SIG-M5 (cell line): ENCODE data around the gene ACBD6.
"Not testable (repeated sequence)": the region's sequence is repeated elsewhere in the genome, so short reads cannot be mapped to it uniquely, and the experiment has no call there.

Source experiments
- DNase-seq: peaks from one replicate; lab custom pipeline; 2025; lab: John Stamatoyannopoulos, UW

The ACBD6 gene

DNA sequence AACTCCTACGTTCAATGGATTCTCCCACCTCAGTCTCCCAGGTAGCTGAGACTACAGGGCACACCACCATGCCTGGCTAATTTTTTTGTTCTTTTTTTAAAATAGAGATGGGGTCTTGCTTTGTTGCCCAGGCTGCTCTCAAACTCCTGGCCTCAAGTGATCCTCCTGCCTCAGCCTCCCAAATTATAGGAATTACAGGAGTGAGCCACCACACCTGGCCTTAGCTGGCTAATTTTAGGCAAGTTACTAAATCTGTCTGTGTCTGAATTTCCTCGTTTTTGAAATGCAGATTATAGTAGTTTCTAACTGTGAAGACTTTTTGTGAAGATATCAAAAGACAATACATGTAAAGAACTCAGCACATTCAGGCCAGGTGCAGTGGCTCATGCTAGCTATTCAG lies 13.7 kb downstream of the ACBD6 start:
- no peak for DNase-seq

DNA sequence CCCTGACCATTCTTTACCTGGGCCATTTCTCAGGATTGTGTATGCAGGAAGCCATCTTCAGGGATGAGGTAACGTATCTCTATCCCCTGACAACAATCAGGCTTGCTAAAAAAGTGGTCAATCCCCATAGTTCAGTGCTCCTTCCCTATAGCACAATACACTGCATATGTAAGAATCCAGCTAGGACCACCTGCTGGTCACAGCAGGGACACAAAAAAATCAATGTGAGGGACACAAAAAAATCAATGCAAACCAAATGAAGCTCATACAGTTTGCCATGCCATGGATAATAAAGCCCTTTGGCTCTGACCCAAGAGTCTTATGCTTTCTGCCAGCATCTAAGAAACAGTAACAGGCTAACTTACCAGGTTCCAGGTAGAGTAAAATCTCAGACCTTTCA lies 16.3 kb downstream of the ACBD6 start:
- DNase-seq, result no peak

DNA sequence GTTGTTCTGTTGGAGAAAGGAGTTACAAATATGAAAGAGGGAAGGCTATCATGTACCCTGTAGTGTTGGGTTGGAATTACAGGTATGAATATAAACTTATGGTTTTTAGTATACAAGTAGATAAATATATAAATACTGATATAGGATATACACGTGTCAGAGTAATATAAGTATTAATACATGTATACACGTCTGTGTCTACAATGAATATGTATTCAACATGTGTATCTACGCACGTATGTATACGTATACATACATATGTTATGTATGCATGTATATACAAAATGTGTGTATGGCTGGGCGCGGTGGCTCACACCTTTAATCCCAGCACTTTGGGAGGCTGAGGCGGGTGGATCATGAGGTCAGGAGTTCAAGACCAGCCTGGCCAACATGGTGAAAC lies 17.9 kb downstream of the ACBD6 start:
- DNase-seq, result no peak

DNA sequence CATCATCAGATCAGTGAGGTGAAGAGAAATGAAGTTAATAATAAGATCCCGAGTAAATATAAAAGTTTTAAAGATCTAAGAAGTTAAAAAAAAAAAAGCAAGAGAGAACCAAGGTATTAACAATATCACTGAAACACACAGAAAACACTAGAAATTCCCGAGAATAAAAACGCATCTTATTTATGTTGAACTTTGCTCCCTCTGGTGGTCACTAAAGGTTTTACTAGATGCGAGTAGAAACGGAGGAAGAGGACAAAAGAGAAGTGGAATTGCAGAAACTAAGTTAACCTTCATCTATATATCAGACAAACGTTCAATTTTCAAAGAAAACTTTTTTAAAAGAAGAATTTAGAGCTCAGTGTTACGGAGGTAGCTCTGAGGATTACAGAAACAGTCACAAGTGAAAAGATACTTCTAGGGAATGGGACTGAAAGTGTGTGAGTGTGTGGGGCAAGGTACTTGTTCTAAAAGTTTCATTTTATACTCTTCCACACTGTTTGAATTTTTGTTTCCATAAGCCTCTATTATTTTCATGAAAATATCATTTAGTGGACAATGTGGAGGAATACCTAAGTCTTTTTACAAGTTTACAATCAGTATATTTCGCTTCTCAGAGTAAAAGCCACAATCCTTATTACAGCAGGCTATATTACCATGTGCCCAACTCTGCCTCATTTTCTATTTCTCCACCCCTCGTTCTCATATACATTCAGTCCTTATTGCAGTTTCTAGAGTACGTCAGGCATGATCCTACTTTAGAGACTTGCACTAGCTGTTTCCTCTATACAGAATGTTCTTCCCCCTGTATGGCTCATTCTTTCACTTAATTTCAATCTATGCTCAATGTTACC lies 19.7 kb downstream of the ACBD6 start:
- no peak for DNase-seq

DNA sequence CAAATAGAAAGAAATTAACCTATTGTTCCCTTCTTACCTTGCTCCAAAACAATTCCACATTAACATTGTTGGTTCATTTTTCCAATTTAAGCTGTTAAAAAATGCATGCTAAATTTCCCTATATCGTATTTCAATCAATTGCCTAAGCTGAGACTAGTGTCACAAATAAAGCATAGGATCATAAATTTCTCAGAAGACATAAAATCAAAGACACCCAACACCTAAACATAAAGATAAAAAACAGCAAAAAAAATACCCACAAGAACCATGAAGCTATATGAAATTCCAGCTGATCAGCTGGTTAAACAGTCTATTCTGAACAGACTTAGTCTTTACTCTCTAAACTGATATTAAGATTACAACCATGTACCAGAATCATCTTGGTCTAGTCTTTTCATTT lies 32.3 kb downstream of the ACBD6 start:
- DNase-seq, result no peak

DNA sequence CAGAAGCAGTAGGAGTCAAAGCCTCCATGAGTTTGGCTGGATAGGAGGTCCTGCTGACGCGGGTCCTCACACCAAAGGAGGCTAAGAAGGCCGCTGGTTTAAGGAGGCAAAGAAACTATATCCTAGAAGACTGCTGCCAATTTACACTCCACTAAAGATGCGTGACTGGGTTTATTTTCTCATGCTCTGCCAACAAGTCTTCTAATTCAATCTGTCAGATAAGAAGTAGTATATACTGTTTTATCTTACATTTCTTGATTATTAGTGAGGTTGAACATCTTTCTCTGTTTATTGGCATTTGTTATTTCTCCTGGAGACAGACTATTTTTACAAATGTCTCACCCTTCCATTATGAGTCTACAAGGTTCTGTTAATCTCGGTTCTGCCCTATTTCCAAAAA lies 34.1 kb downstream of the ACBD6 start:
- no peak for DNase-seq

DNA sequence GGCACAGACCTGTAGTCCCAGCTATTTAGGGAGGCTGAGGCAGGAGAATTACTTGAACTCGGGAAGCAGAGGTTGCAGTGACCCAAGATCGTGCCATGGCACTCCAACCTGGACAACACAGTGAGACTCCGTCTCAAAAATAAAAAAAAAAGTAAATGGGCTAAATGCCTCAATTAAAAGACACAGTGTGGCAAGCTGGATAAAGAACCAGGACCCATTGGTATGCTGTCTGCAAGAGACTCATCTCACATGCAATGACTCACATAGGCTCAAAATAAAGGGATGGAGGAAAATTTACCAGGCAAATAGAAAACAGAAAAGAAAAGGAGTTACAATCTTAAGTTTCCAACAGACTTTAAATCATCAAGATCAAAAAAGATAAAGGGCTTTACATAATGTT lies 40.3 kb downstream of the ACBD6 start:
- no peak for DNase-seq

DNA sequence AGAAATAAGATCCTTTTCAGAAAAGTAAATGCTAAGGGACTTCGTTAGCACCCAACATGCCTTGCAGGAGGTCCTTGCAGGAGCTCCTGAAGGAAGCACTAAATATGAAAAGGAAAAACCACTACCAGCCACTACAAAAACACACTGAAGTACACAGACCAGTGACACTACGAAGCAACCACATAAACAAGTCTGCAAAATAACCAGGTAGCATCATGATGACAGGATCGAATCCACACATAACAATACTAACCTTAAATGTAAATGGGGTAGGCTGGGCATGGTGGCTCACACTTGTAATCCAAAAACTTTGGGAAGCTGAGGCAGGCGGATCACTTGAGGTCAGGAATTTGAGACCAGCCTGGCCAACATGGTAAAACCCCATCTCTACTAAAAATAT lies 40.7 kb downstream of the ACBD6 start:
- DNase-seq, result not testable (repeated sequence)

DNA sequence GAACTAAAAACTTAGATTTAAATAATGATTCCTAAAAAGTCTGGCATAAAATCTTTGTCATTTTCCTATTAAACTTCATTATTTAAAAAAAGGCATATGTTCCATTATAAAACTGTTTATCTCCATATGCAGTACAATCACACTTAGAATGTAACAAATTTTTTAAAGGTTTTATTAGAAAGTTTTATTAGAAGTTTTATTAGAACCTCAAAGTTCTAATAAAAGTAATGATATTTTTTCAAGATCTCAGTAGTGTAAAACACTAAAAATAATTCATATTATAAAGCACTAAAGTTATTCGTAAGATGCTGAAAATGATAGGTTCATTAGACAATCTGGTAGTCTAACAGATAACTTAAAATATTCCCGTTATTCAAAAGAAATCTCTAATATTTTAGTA lies 43.6 kb downstream of the ACBD6 start:
- no peak for DNase-seq

DNA sequence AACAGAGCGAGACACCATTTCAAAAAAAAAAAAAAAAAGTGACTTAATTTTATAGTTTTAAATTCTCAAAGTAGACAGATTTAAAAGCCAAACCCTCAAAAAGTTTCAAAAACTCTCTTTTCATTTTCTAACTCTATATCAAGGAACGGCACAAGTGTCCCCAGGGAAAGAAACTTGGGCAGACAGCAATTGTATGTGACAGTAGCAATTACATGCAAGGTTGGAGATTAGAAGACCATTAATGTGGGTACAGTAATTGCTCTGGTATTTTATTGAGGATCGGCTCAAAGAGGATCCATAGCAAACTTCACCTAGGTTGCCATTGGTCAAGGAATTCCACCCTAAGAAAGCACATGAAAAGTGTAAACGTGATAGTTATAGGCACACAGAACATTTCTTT lies 46.2 kb downstream of the ACBD6 start:
- no peak for DNase-seq

DNA sequence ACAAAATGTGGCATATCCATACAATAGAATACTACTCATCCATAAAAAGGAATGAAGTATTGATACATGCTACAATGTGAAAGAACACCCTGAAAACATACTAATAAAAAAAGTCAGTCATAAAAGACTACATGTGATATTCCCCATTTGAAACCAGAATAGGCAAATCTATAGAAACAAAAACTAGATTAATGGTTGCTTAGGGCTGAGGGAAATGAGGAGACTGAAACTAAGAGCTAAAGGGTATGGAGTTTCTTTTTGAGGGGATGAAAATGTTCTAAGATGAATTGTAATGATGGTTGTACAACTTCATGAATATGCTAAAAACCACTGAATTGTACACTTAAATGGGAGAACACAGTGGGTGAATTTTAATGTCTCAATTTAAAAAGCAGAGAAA lies 50.9 kb downstream of the ACBD6 start:
- DNase-seq, result no peak

DNA sequence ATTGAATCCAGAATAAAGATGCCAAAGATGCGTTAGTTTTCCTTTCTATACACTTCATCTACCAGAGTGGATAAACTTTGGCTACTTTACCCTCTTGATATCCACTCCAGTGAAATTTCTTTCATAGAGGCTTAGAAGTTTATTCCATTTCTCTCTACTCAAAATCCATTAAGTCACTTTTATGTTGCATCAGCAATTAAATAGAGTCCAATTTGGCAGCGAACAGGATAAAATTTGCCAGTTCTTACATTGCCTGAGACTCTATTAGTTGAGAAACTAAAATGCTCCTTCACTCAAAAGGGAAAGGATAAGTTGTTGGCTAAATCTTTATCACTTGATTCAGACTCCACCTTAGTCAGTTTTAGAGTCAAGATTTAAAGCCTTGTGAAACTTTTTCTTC lies 57.9 kb downstream of the ACBD6 start:
- no peak for DNase-seq

DNA sequence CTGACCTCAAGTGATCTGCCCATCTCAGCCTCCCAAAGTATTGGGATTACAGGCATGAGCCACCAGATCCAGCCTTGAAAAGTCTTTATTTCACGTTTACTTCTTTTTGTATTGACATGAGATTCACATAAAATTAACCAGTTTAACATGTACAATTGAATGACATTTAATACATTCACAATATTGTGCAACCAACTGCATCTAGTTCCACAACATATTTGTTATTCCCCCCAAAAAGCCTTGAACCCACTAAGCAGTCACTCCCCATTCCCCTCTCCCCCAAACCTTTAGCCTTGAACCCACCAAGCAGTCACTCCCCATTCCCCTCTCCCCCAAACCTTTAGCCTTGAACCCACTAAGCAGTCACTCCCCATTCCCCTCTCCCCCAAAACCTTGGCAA lies 62.0 kb downstream of the ACBD6 start:
- no peak for DNase-seq

DNA sequence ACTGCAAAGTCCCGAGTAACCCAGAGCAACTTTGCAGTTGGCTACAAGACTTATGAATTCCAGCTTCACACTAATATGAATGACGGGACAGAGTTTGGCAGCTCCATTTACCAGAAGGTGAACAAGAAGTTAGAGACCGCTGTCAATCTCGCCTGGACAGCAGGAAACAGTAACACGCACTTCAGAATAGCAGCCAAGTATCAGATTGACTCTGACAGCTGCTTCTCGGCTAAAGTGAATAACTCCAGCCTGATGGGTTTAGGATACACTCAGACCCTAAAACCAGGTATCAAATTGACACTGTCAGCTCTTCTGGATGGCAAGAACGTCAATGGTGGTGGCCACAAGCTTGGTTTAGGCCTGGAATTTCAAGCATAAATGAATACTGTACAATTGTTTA lies 66.8 kb downstream of the ACBD6 start:
- DNase-seq, result no peak

DNA sequence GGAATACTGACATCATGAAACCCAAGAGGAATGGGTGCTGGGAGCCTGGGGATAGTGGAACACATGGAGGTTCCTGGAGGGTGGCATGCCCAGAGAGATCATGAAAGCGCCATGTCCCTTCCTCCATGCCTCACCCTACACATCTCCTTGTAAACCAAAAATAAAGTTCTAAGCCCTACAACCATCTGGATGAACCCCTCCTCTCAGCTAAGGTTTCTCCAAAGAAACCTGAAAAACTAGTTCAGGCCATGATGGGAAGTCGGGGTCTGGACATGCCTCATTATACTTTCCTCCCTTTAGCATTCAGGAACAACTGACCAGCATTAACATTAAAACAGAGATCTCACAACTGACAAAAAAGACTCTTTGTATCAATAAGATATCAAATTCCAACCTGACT lies 68.5 kb downstream of the ACBD6 start:
- DNase-seq, result no peak

DNA sequence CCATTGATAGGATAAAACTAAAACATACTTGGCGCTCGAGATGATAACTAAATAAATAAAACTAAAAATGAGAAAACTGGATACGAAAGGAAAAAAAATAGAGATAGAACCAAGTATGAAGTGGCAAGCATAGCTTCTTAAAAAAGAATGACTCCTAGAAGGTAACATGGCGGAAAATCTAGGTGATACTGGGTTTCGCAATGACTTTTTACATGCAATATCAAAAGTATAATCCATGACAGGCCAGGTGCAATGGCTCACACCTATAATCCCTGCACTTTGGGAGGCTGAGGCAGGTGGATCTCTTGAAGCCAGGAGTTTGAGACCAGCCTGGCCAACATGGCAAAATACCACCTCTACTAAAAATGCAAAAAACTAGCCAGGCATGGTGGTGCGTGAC lies 70.7 kb downstream of the ACBD6 start:
- no peak for DNase-seq

DNA sequence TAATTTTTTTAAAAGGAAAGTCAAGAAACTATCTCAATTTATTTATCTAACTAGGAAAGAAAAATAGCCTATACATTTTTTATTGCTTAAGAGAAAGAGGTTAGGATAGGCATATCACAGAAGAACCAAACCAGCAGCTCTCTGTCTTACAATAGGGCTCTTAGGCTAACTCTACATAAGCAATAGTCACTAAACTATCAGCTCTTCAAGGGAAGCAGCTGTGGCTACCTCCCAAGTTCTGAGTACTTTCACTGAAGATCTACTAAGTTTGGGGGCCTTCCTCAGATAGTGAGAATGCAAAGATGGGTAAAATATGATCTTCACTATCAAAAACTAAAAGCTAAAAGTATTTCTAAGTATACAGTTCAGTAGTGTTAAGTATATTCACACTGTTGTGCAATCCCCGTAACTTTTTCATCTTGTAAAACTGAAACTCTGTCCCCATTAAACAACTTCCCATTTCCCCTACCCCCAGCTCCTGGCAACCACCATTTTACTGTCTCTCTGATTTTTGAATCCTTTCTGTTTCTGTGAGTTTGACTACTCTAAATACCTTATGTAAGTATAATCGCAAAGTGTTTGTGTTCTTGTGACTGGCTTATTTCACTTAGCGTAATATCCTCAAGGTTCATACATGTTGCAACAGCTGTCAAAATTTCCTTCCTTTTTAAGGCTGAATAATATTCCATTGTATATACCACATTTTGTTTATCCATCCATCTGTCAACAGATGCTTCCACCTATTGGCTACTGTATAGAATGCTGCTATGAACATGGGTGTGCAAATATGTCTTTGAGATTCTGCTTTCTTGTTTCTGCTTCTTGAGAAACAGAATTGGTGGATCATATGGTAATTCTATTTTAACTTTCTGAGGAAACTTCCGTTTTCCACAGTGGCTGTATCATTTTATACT lies 73.3 kb downstream of the ACBD6 start:
- peak; percentile 79 for DNase-seq

DNA sequence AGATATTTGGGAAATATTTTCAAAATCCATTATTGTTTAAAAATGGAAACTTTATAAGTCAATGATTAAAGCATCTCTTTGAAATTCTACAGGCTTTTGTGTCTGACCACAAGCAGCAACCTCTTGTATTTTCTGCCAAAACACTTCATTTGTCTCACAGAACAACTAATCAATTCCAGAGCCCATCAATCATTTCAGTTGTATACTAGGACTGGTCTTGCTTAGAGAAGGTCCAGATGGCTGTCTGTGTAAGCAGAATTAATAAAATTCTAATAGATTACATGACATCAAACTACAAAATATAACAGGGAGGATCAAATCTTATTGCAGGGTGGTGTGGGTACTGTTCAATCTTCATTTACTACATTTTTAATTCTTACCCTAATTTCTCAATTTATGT lies 76.4 kb downstream of the ACBD6 start:
- DNase-seq, result no peak

DNA sequence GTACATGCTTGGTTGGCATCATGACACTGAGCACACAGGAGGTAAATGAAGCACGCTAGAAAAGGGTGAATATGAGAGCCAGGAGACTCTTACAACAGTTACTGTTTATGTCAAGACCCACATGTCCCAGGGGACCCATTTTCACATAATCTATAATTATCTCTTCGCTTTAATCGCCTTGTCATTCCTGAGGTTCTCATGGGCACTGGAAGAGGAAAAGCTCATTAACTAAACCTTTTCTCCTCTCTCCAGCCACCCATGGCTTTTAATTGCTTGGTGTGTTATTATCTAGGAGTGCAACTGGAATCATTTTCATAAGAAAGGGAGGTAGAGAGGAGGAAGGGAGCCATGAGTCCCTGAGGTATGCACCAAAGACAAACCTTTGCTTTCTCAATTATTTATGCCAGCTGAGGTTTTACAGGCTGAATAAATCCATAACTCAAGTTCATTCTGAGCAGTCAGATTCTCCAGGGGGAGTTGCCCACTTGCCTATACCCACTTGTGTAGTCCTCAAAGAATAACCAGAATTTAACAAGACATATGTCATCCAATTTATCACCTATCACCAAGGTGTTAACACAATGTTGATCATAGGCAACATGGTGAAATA lies 77.4 kb downstream of the ACBD6 start:
- DNase-seq, result no peak

DNA sequence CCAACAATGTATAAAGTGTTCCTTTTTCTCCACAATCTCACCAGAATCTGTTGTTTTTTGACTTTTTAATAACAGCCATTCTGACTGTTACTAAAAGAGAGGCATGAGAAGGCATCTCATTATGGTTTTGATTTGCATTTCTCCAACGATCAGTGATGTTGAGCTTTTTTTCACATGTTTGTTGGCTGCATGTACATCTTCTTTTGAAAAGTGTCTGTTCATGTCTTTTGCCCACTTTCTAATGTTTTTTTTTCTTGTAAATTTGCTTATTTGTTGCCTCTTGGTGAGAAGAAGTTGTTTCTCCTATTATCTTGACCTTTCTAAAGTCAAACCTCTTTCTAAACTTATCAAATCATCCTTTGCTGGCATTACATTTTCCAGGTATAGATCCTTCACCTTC lies 80.8 kb downstream of the ACBD6 start:
- DNase-seq, result no peak

DNA sequence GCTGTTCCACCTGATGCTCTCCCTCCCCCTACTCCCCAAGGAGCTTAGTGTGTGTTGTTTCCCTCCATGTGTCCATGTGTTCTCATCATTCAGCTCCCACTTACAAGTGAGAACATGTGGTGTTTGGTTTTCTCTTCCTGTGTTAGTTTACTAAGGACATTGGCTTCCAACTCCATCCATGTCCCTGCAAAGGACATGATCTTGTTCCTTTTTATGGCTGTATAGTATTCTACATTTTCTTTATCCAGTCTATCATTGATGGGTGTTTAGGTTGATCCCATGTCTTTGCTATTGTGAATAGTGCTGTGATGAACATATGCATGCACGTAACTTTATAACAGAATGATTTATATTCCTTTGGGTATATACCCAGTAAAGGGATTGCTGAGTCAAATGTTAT lies 81.2 kb downstream of the ACBD6 start:
- not testable (repeated sequence) for DNase-seq

DNA sequence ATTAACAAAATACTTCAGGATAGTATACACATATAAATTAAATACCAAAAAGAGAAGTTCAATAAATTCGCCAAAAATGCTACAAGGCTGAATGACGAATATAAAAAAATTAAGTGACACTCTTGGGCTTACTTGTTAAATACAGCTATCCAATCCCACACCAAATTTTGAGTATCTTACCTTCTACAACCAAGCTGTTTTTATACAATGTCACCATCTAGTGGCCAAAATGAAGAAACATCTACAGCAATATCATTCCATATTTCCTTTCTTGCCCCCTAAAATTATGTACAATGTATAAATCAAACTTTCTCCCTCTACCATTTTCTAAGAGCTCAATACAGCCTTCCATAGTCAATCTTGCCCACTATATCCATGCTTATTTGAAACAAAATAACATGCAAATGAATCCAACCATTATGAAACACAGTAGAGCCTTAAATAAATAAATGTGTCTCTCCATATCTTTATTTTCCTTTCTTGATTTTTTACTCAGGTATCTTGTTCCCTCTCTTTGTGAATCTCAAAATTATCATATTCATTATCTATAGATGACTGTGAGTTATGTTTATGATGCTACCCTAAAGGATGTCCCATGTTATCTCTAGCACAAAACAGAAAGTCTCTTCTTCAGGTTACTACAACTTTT lies 86.3 kb downstream of the ACBD6 start:
- no peak for DNase-seq
